ENCODE results near the gene SCAI.

Gene SCAI

DNA sequence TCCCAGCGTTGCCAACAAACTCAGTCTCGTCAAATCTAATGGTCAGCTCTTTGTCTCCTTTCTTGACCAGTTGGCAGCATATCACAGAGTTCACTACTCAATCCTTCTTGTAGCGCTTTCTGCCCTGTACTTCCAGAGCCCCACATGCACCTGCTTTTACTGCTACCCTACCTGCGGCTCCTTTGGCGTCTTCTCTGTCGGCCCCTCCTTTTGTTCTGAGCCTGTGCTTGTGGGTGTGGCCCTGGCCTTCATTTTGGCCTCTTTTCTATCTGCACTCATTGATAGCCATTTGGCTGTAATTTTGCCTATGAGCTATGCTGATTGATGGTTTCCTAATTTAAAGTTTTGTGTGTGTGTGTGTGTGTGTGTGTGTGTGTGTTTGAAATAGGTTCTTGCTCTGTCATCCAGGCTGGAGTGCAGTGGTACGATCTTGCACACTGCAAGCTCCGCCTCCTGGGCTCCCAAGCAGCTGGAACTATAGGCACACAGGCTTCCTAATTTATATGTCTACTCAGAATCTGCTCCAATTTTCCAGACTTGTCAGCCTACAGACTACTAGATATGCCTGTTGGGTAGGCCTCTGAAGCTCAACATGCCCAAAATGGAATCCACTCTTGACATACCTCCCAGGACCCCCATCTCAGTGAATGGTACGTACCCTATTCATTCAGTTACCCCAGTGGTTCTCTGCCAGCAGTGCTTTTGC, 249.1 kb downstream of the SCAI start:
- no peak for DNase-seq (ENCODE audit: low read depth in 3 of 3, low spot score in 1 of 3)
